GM12878 (cell line): Measurements from ENCODE around the gene TDRD3. TPM values are rescaled to one million over a fixed set of nuclear protein-coding genes. Genes with fewer than 3 reads are reported as not detected.
A peak's percentile ranks its signal among the peaks of the same experiment; 100 is the strongest.

Experiments used
- BCLAF1 ChIP-seq: fragments of 450-650 bp; IDR thresholded peaks from 2 replicates; pipeline ENCODE4 v1.6.1; 2017; ENCODE audit warnings: antibody characterized with exemption, mild to moderate bottlenecking, moderate library complexity
- CREM ChIP-seq: IDR thresholded peaks from 2 replicates; pipeline ENCODE4 v1.6.1; 2014; ENCODE audit warnings: antibody characterized with exemption, low read depth
- E2F8 ChIP-seq: fragments of 450-650 bp; IDR thresholded peaks from 2 replicates; pipeline ENCODE4 v1.6.1; 2018; ENCODE audit warnings: mild to moderate bottlenecking, low read depth, moderate library complexity; ENCODE audit not compliant: partially characterized antibody
- FOXM1 ChIP-seq: IDR thresholded peaks from 2 replicates; pipeline ENCODE4 v1.6.1; 2012; ENCODE audit warnings: low read depth, mild to moderate bottlenecking, inconsistent platforms, low read length, moderate library complexity
- HSF1 ChIP-seq: fragments of 150-350 bp; IDR thresholded peaks from 2 replicates; pipeline ENCODE4 v1.6.1; 2014; ENCODE audit warnings: mild to moderate bottlenecking, low read depth, low read length
- IRF5 ChIP-seq: fragments of 450-650 bp; IDR thresholded peaks from 2 replicates; pipeline ENCODE4 v1.6.1; 2017; ENCODE audit warnings: borderline replicate concordance
- JUNB ChIP-seq: IDR thresholded peaks from 2 replicates; pipeline ENCODE4 v1.6.1; 2016; ENCODE audit warnings: antibody characterized with exemption, mild to moderate bottlenecking
- MTA2 ChIP-seq: fragments of 450-650 bp; IDR thresholded peaks from 2 replicates; pipeline ENCODE4 v1.6.1; 2016; ENCODE audit warnings: low read depth, mild to moderate bottlenecking, moderate library complexity
- SMC3 ChIP-seq: IDR thresholded peaks from 2 replicates; pipeline ENCODE4 v1.6.1; 2011; ENCODE audit warnings: low read length, improper control_type of control experiment, borderline replicate concordance
- STAT1 ChIP-seq: fragments of 450-650 bp; conservative IDR thresholded peaks from 2 replicates; pipeline ENCODE4 v1.6.1; 2014; ENCODE audit warnings: antibody characterized with exemption, mild to moderate bottlenecking
- TAF1 ChIP-seq: IDR thresholded peaks from 2 replicates; pipeline ENCODE4 v1.6.1; 2011; ENCODE audit warnings: mild to moderate bottlenecking, low read depth, low read length, borderline replicate concordance
- ZNF207 ChIP-seq: fragments of 450-650 bp; IDR thresholded peaks from 2 replicates; pipeline ENCODE4 v1.6.1; 2014; ENCODE audit warnings: antibody characterized with exemption, mild to moderate bottlenecking, borderline replicate concordance
- ZNF217 ChIP-seq: fragments of 450-650 bp; IDR thresholded peaks from 2 replicates; pipeline ENCODE4 v1.6.1; 2017; ENCODE audit warnings: antibody characterized with exemption, mild to moderate bottlenecking
- ZNF24 ChIP-seq: fragments of 450-650 bp; IDR thresholded peaks from 2 replicates; pipeline ENCODE4 v1.6.1; 2017; ENCODE audit warnings: antibody characterized with exemption, mild to moderate bottlenecking
- ZSCAN29 ChIP-seq: fragments of 450-650 bp; IDR thresholded peaks from 2 replicates; pipeline ENCODE4 v1.6.1; 2017; ENCODE audit warnings: mild to moderate bottlenecking, moderate library complexity
- polyA plus RNA-seq, 11 experiments: library from polyadenylated mRNA; depleted of rRNA in 4 of 11; unstranded in 6 of 11; stranded (reverse) in 5 of 11; fragments of >200 nt; fragmentation: Nextera tagmentation in 4 of 11; fragmentation: Illumina TruSeq in 1 of 11; extraction: Ambion mirVana in 4 of 11; extraction: Trizol in 1 of 11; gene quantifications; 1 replicate in 1 of 11; 2 replicates in 10 of 11; pipeline versions ENCODE4 v1.2.1 to v1.2.3, GENCODE V29; 2011 to 2016; ENCODE audit warnings: inconsistent platforms in 2 of 11, missing spikeins in 2 of 11, low read depth in 1 of 11
- total RNA-seq, 4 experiments: library from RNA; depleted of rRNA in 3 of 4; stranded (reverse); fragments of >200 nt in 3 of 4; fragmentation: Illumina TruSeq in 1 of 4; extraction: Trizol in 1 of 4; gene quantifications; 2 replicates each; pipeline versions ENCODE4 v1.2.1 to v1.2.3, GENCODE V29; 2013 to 2021
- TF ChIP-seq, protein P1 (sequence below): fragments of 150-350 bp; IDR thresholded peaks from 2 replicates; pipeline ENCODE4 v1.6.1; 2016; ENCODE audit warnings: low read depth, low read length

TDRD3 gene
- total and polyA plus RNA-seq, 10 of the 15 experiments (the other 5 are each of a cell fraction or from before 2014, with no cell fraction given), result 8.4 to 27.9 (median 15.8) TPM

GRCh38 chr13:60396783-60397703 is at the start of gene TDRD3 (continued):
- TF ChIP-seq ZSCAN29 (no peak), ZNF24 (0 out of 2 replicates have a peak, but pooled peaks have one; percentile 18), CREM (peak; percentile 54), E2F8 (peak; percentile 32), JUNB (no peak), TAF1 (peak; percentile 39; the same call in 1 of the 2 replicates), IRF5 (0 out of 2 replicates have a peak, but pooled peaks have one; percentile 14), ZNF207 (peak; percentile 66; the same call in 1 of the 2 replicates), BCLAF1 (no peak), FOXM1 (0 out of 2 replicates have a peak, but pooled peaks have one; percentile 46), MTA2 (peak; percentile 38), ZNF217 (0 out of 2 replicates have a peak, but pooled peaks have one; percentile 21), HSF1 (no peak), STAT1 (no peak), SMC3 (peak; percentile 37; the same call in 1 of the 2 replicates)
- TF ChIP-seq, protein P1, sequence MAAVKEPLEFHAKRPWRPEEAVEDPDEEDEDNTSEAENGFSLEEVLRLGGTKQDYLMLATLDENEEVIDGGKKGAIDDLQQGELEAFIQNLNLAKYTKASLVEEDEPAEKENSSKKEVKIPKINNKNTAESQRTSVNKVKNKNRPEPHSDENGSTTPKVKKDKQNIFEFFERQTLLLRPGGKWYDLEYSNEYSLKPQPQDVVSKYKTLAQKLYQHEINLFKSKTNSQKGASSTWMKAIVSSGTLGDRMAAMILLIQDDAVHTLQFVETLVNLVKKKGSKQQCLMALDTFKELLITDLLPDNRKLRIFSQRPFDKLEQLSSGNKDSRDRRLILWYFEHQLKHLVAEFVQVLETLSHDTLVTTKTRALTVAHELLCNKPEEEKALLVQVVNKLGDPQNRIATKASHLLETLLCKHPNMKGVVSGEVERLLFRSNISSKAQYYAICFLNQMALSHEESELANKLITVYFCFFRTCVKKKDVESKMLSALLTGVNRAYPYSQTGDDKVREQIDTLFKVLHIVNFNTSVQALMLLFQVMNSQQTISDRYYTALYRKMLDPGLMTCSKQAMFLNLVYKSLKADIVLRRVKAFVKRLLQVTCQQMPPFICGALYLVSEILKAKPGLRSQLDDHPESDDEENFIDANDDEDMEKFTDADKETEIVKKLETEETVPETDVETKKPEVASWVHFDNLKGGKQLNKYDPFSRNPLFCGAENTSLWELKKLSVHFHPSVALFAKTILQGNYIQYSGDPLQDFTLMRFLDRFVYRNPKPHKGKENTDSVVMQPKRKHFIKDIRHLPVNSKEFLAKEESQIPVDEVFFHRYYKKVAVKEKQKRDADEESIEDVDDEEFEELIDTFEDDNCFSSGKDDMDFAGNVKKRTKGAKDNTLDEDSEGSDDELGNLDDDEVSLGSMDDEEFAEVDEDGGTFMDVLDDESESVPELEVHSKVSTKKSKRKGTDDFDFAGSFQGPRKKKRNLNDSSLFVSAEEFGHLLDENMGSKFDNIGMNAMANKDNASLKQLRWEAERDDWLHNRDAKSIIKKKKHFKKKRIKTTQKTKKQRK, result no peak
